ENCODE data around the gene SYNJ2.

Gene SYNJ2

DNA sequence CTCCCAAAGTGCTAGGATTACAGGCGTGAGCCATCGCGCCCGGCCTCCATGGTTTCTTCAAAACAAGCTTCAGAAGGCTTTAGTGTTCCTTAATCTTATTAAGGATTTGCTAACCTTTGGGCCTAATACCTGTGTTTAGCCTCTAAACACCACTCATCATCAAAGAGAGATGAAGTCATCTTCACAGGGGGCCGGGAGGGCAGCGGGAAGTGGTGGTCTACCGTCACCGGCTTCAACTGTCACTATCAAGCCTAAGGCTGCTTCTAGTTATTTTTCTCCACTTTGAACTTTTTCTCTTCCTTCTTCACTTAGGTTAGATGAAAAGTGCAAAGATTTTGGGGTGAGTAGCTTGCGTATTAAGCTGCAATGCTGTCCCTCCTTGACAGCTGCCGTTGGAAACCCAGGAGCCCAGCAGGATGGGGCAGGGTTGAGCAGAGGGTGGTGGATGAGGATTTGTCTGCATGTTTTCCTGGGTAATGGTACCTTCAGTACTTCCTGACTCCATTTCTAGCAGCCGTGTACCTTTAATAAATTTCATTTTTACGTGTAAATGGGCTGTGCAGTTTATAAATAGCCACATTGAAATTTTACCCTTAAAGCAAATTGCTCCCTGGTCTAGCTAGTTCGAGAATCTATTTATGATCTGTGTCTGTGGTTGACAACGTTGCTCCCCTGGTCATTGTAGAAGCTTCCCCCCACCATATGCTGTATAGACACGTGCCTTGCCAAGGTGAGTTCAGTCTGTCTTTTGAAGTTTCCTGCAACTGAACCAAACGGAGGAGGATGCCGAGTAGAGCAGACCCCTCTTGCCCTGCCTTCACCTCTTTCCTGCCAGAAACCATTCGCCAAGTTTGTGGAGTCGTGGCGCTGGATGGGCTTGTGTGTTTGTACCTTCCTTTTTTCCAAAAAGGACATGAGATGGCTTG is 64.8 kb downstream of the SYNJ2 start:
- Histone ChIP-seq H3K4me3 (ENCODE audit: low read length in 2 of 2) (no peak overlapping the region), H3K4me1 (ENCODE audit: control insufficient read depth, insufficient read depth, low read length) (peaks cover 26% of the 10 kb centered on the region)

DNA sequence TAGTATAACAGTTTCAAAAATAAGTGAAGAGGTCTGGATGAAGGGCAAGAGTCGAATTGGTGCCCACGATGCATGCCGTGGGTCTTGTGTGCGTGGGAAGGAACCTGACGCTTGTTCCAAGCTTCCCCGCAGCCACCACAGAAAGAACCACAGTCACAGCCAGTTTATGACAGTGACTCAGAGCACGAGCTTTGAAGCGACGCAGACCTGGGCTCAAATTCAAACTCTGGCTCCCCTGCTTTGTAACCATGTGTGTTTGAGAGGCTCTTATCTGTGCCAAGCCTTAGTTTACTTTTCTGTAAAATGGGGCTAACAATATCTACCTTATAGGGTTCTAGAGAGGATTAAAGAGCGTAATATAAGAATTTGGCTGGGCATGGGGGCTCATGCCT is 65.5 kb downstream of the SYNJ2 start:
- no peak overlapping the region for H3K27ac ChIP-seq (ENCODE audit: low read length)

More for the DNA sequence above, 64.8 kb downstream of the SYNJ2 start:
- Histone ChIP-seq H3K27me3 (ENCODE audit: control insufficient read depth in 1 of 2, insufficient read depth in 2 of 2, low read length in 2 of 2) (no peaks in the 10 kb centered on the region), H3K9ac (ENCODE audit: low read length in 2 of 2) (no peak overlapping the region), H3K27ac (ENCODE audit: low read length) (no peak overlapping the region), H3K36me3 (ENCODE audit: control insufficient read depth in 2 of 2, insufficient read depth in 2 of 2, low read length in 2 of 2) (peaks cover 0 to 13% of the 10 kb centered on the region in 2 donors), H3K9me3 (ENCODE audit: control insufficient read depth in 2 of 2, low read length in 2 of 2) (no peaks in the 10 kb centered on the region)

DNA sequence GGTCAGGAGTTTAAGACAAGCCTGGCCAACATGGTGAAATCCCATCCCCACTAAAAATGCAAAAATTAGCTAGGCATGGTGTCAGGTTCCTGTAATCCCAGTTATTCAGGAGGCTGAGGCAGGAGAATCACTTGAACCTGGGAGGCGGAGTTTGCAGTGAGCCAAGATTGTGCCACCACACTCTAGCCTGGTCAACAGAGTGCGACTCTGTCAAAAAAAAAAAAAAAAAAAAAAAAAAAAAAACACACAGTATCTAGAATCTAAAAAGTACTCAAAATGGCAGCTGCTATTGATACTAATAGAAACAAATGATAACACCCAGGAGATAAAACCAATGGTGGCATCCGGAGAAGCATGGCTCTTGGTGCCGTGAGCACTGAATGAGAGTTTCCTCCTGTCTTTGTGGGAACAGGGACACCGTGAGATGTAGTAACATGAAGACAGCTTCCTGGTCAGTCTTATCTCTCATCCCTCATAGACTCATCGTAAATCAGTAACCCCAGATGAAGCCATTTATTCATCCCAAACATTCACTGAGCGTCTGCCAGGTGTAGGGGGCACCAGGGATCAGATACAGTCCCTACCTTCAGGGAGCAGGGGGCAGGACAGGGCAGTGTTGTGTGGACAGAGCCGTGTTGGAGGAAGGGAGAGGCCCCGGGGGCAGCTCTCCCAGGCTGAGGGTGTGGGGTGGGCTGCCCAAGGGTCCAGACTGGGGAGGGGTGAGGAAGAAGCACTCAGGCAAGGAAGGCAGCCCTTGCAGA is 66.1 kb downstream of the SYNJ2 start:
- Histone ChIP-seq H3K27ac (ENCODE audit: low read length) (no peak overlapping the region), H3K9me3 (ENCODE audit: control insufficient read depth in 2 of 2, low read length in 2 of 2) (no peaks in the 10 kb centered on the region), H3K4me1 (ENCODE audit: control insufficient read depth, insufficient read depth, low read length) (peaks cover 14% of the 10 kb centered on the region), H3K27me3 (ENCODE audit: control insufficient read depth in 1 of 2, insufficient read depth in 2 of 2, low read length in 2 of 2) (no peaks in the 10 kb centered on the region), H3K9ac (ENCODE audit: low read length in 2 of 2) (no peak overlapping the region), H3K36me3 (ENCODE audit: control insufficient read depth in 2 of 2, insufficient read depth in 2 of 2, low read length in 2 of 2) (peaks cover 0 to 13% of the 10 kb centered on the region in 2 donors), H3K4me3 (ENCODE audit: low read length in 2 of 2) (no peak overlapping the region)

More for the DNA sequence above, 65.5 kb downstream of the SYNJ2 start:
- Histone ChIP-seq H3K4me3 (ENCODE audit: low read length in 2 of 2) (no peak overlapping the region), H3K27me3 (ENCODE audit: control insufficient read depth in 1 of 2, insufficient read depth in 2 of 2, low read length in 2 of 2) (no peaks in the 10 kb centered on the region), H3K36me3 (ENCODE audit: control insufficient read depth in 2 of 2, insufficient read depth in 2 of 2, low read length in 2 of 2) (peaks cover 0 to 13% of the 10 kb centered on the region in 2 donors), H3K9ac (ENCODE audit: low read length in 2 of 2) (no peak overlapping the region), H3K9me3 (ENCODE audit: control insufficient read depth in 2 of 2, low read length in 2 of 2) (no peaks in the 10 kb centered on the region), H3K4me1 (ENCODE audit: control insufficient read depth, insufficient read depth, low read length) (peaks cover 20% of the 10 kb centered on the region)

DNA sequence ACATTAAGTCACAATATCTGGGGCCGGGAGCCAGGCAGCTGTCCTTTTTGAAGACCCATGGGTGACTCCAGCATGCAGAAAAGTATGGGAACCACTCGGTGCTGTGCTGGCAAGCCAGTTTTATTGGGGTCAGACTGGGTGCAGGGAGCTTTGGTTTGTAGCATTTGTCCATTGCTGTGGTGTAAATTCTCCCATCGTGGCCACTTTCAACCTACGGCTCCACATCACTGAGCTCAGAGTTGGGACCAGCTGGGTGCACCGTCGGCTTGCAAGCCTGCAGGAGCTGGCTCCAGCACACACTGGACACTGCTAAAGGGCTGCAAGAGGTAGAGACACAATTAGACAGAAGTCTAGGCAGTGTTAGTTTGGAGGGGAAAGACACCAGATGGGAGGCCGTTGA is 66.9 kb downstream of the SYNJ2 start:
- Histone ChIP-seq H3K4me3 (ENCODE audit: low read length in 2 of 2) (no peak overlapping the region), H3K4me1 (ENCODE audit: control insufficient read depth, insufficient read depth, low read length) (peaks cover 5% of the 10 kb centered on the region), H3K9ac (ENCODE audit: low read length in 2 of 2) (no peak overlapping the region), H3K27me3 (ENCODE audit: control insufficient read depth in 1 of 2, insufficient read depth in 2 of 2, low read length in 2 of 2) (no peaks in the 10 kb centered on the region), H3K36me3 (ENCODE audit: control insufficient read depth in 2 of 2, insufficient read depth in 2 of 2, low read length in 2 of 2) (peaks cover 0 to 12% of the 10 kb centered on the region in 2 donors), H3K9me3 (ENCODE audit: control insufficient read depth in 2 of 2, low read length in 2 of 2) (no peaks in the 10 kb centered on the region), H3K27ac (ENCODE audit: low read length) (no peak overlapping the region)

DNA sequence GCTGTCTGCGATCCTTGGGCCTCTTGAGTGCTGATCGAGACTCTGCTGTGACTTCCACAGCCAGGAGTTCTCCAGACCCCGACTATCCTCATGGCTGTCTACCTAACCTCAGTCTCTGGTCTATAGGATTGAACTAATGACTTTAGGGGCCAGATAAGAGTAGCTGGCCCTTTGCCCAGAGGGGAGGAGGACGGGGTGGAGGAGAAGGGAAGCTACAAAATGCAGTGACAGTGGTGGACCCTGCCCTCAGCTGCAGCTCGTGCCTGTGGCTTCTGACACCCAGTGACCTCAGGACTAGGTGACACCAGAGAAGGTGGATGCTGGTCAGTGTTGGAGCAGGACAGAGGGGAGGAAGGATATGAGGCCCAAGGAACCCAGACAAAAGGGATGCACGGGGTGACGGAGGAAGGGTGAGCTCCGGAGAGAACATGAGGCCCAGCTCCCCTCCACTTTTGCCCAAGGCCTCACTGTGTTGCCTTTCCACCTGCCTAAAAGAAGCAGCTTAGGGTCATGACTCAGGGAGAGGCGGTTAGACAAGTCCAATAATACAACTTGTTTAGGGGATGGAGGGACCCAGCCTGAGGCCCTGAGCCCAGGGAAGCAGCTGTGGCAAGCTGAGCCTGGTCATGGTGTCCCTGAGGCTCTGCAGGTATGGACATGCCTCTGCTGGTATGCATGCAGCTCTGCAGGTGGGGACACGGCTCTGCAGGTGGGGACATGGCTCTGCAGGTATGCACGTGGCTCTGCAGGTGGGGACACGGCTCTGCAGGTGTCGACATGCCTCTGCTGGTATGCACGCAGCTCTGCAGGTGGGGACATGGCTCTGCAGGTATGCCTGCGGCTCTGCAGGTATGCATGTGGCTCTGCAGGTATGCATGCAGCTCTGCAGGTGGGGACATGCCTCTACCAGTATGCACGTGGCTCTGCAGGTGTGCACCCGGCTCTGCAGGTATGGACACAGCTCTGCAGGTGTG is 67.7 kb downstream of the SYNJ2 start:
- H3K9me3 ChIP-seq (ENCODE audit: control insufficient read depth in 2 of 2, low read length in 2 of 2), result no peaks in the 10 kb centered on the region
- H3K27me3 ChIP-seq (ENCODE audit: control insufficient read depth in 1 of 2, insufficient read depth in 2 of 2, low read length in 2 of 2), result no peaks in the 10 kb centered on the region
- no peak overlapping the region for H3K27ac ChIP-seq (ENCODE audit: low read length)
- no peaks in the 10 kb centered on the region for H3K4me1 ChIP-seq (ENCODE audit: control insufficient read depth, insufficient read depth, low read length)
- no peak overlapping the region for H3K4me3 ChIP-seq (ENCODE audit: low read length in 2 of 2)
- no peak overlapping the region for H3K9ac ChIP-seq (ENCODE audit: low read length in 2 of 2)
- H3K36me3 ChIP-seq (ENCODE audit: control insufficient read depth in 2 of 2, insufficient read depth in 2 of 2, low read length in 2 of 2), result peaks cover 0 to 11% of the 10 kb centered on the region in 2 donors

DNA sequence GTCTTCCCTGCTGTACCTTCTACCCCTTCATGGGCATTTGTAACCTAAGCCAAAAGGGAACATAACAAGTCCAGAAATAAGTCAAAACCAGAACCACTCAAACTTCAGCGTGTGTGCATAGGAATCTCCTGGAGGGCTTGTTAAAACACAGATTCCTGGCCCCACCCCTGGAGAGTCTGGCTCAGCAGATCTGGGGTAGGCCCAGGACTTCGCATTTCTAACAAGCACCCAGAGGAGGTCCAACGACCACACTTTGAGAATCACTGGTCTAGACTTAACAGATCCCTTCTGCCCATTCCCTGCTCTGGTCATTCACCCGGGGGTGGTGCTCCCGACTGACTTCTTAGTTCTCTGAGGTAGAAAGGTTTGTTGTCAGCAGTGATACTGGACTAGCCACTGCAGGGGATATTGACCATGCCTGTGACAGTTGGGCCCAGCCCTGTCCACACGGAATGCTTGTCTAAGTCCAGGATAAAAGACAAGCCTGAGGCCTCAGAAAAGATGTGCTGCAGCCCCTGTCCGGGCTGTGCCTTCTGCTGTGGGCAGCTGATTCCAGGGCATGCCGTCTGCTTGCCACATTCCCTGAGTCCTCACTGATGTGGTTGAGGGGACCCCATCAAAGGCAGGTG is 68.6 kb downstream of the SYNJ2 start:
- Histone ChIP-seq H3K9ac (ENCODE audit: low read length in 2 of 2) (no peak overlapping the region), H3K27ac (ENCODE audit: low read length) (no peak overlapping the region), H3K27me3 (ENCODE audit: control insufficient read depth in 1 of 2, insufficient read depth in 2 of 2, low read length in 2 of 2) (no peaks in the 10 kb centered on the region), H3K4me1 (ENCODE audit: control insufficient read depth, insufficient read depth, low read length) (no peaks in the 10 kb centered on the region), H3K36me3 (ENCODE audit: control insufficient read depth in 2 of 2, insufficient read depth in 2 of 2, low read length in 2 of 2) (peaks cover 0 to 16% of the 10 kb centered on the region in 2 donors), H3K9me3 (ENCODE audit: control insufficient read depth in 2 of 2, low read length in 2 of 2) (no peaks in the 10 kb centered on the region), H3K4me3 (ENCODE audit: low read length in 2 of 2) (no peak overlapping the region)

DNA sequence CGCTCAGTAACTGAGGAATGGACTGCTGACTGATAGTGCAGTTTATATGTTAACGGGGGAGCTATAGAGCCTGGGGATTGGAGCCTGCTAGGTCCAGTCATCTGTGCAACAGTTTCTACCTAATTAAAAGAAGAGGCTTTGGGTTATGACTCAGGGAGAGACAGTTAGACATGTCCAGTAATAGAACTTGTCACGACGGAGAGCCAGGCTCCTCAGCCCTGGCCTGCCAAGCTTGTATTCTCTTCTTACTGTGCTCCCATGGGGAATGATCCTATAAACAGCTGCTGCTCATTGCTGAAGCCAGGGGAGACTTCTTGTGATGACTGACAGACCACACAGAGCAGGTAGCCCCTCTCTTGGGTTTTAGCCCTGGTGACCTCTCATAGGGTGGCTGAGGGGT is 69.3 kb downstream of the SYNJ2 start:
- Histone ChIP-seq H3K4me3 (ENCODE audit: low read length in 2 of 2) (no peak overlapping the region), H3K9me3 (ENCODE audit: control insufficient read depth in 2 of 2, low read length in 2 of 2) (no peaks in the 10 kb centered on the region), H3K27ac (ENCODE audit: low read length) (no peak overlapping the region), H3K36me3 (ENCODE audit: control insufficient read depth in 2 of 2, insufficient read depth in 2 of 2, low read length in 2 of 2) (peaks cover 0 to 19% of the 10 kb centered on the region in 2 donors), H3K27me3 (ENCODE audit: control insufficient read depth in 1 of 2, insufficient read depth in 2 of 2, low read length in 2 of 2) (no peaks in the 10 kb centered on the region), H3K9ac (ENCODE audit: low read length in 2 of 2) (no peak overlapping the region), H3K4me1 (ENCODE audit: control insufficient read depth, insufficient read depth, low read length) (no peaks in the 10 kb centered on the region)

DNA sequence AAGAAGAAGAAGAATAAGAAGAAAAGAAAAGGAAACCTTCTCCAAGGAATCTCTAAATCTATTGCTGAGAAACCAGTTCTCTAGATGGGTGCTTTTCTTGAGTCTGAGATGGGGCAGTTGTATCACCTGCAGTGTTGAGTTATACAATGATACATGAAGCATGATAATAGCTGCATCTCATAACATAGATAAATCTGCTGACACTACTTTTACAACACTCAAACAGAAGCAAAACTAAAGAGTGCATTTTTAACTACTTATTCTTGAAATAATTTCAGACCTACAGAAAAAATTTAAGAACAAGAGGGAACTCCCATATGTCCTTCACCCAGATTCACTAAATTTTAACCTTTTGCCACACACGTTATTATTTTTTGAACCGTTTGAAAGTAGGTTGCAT is 70.3 kb downstream of the SYNJ2 start:
- Histone ChIP-seq H3K27ac (ENCODE audit: low read length) (no peak overlapping the region), H3K27me3 (ENCODE audit: control insufficient read depth in 1 of 2, insufficient read depth in 2 of 2, low read length in 2 of 2) (no peaks in the 10 kb centered on the region), H3K4me3 (ENCODE audit: low read length in 2 of 2) (no peak overlapping the region), H3K36me3 (ENCODE audit: control insufficient read depth in 2 of 2, insufficient read depth in 2 of 2, low read length in 2 of 2) (peaks cover 0 to 25% of the 10 kb centered on the region in 2 donors), H3K9me3 (ENCODE audit: control insufficient read depth in 2 of 2, low read length in 2 of 2) (no peaks in the 10 kb centered on the region), H3K4me1 (ENCODE audit: control insufficient read depth, insufficient read depth, low read length) (no peaks in the 10 kb centered on the region), H3K9ac (ENCODE audit: low read length in 2 of 2) (no peak overlapping the region)

DNA sequence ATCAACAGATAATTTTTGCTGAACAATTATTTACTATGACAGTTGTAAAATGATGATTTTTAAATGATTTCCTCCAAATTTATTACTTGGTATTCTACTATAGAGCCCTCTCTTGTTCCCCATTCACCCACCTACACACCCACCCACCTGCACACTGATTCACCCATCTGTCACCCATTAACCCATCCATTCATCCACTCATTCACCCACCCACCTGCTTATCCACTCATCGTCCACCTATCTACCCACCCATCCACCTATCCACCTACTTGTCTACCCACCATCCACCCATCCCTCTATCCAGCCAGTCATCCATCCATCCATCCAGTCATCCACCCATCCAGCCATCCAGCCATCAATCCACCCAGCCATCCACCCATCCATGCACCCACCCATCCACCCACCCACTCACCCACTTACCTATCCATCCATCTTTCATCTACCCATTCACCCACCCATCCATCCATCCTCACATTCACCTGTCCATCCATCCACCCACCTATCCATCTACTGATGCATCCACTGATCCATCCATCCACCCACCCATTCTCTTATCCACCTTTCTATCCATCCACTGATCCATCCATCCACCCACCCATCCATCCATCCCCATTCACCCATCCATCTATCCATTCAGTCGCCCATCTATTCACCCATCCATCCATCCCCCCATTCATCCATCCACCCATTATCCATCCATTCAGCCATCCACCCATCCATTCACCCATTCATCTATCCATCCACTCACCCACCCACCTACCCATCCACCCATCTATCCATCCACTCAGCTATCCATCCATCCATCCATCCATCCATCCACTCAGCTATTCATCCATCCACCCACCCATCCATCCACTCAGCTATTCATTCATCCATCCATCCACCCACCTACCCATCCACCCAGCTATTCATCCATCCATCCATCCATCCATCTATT is 72.0 kb downstream of the SYNJ2 start:
- Histone ChIP-seq H3K9me3 (ENCODE audit: control insufficient read depth in 2 of 2, low read length in 2 of 2) (no peaks in the 10 kb centered on the region), H3K4me1 (ENCODE audit: control insufficient read depth, insufficient read depth, low read length) (no peaks in the 10 kb centered on the region), H3K27ac (ENCODE audit: low read length) (no peak overlapping the region), H3K9ac (ENCODE audit: low read length in 2 of 2) (no peak overlapping the region), H3K4me3 (ENCODE audit: low read length in 2 of 2) (no peak overlapping the region), H3K36me3 (ENCODE audit: control insufficient read depth in 2 of 2, insufficient read depth in 2 of 2, low read length in 2 of 2) (peaks cover 0 to 23% of the 10 kb centered on the region in 2 donors), H3K27me3 (ENCODE audit: control insufficient read depth in 1 of 2, insufficient read depth in 2 of 2, low read length in 2 of 2) (no peaks in the 10 kb centered on the region)

Measured in stomach smooth muscle (tissue), 2 donors.